Measurements from ENCODE around the gene MPI.
"Not testable (repeated sequence)": the region's sequence is repeated elsewhere in the genome, so short reads cannot be mapped to it uniquely, and the experiment has no call there.

The MPI gene

GRCh38 chr15:74928771-74929198, 38.9 kb downstream of the MPI start:
- no peak for DNase-seq (ENCODE audit: low read depth in 2 of 2, low spot score in 1 of 2)

DNA sequence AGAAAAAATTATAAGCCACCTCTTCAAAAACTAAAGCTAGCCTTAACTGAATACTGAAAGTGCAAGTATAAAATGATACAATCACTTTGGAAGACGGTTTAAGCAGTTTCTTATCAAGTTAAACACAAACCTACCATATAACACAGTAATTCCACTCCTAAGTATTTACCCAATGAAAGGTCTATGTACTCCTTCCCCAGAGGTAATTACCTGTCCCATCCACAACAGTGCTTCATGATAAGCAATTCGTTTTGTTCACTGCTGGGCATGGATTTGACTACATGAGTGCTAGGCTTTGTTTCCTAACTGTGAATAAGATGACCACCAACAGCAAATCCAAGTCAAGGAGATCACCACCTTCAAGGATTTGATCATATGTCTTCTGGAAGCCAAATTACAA, 43.7 kb downstream of the MPI start:
- no peak for DNase-seq (ENCODE audit: low read depth in 2 of 2, low spot score in 1 of 2)

- not testable (repeated sequence) for DNase-seq (ENCODE audit: low read depth in 2 of 2, low spot score in 1 of 2)
Measured at GRCh38 chr15:74935193-74935592, 45.4 kb downstream of the MPI start.

GRCh38 chr15:74937272-74937589, 47.4 kb downstream of the MPI start:
- no peak for DNase-seq (ENCODE audit: low read depth in 2 of 2, low spot score in 1 of 2)

- peak; percentile 68 to 84 for DNase-seq (ENCODE audit: low read depth in 2 of 2, low spot score in 1 of 2)
Measured at GRCh38 chr15:74937590-74938371, 47.9 kb downstream of the MPI start, which contains the start of gene COX5A. COX5A (minus strand) TSS chr15:74938073; CDS start chr15:74938014, 59 bp downstream.

DNA sequence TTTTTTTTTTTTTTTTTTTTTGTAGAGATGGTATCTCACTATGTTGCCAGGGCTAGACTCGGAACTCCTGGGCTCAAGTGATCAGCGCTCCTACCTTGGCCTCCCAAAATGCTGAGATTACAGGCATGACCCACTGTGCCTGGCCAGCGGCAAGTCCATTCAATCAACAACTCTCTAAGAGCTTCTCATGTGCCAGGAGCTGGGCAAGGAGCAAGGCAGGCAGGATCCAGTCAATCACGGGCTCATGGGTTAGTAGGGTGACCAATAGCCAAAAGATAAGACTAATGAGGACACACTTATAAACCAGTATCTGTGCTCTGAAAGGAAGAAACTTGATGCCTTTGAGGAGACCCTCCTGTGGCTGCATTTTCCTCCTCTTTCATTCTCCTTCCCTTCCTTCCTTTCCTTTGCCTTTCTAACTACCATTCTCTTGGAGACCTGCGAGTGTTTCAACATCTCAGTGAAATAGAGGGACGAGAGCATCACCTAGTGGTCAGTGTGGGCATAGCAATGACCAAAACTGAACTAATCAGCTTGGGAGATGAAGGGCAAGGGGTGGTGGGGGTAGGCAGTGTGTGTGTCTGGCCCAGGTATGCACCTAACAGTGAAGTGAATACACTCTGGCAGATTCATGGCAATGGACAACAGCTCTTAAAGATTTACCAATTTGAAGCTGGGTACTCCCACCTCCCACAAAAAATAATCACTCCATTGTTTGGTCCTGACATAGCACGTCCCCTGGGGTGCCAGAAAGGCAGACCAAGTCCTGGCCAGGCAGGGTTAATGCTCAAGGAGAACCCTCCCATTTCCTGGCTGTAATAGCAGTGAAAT, 60.5 kb downstream of the MPI start:
- peak; percentile 44 to 77 for DNase-seq (ENCODE audit: low read depth in 2 of 2, low spot score in 1 of 2)

DNA sequence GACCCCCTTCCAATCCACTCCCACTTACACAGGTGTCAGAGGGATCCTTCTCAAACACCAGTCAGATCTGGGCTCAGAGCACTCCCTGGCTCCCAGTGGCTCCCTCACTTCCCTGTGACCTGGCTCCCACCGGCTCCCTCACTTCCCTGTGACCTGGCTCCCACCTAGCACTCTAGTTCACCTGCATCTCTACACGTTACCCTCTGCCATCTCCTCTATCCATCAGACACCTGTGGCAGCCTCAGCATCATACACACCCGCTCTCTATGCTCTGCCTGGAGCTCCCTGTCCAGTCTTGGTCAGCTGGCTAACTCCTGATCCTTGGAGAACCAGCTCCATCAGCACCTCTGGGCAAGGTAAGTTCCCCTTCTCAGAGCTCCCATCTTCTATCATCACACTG, 61.2 kb downstream of the MPI start:
- no peak for DNase-seq (ENCODE audit: low read depth in 2 of 2, low spot score in 1 of 2)
